ENCODE data around the gene MGST3. TPM values are rescaled to one million over a fixed set of nuclear protein-coding genes. Genes with fewer than 3 reads are reported as not detected.

MGST3 gene
- total RNA-seq, 2 donors from 2014 or later = 113 to 147 TPM

GRCh38 chr1:165612062-165612461 is 19.0 kb upstream of the MGST3 start:
- no peak for TF ChIP-seq CTCF (conservative IDR thresholded peaks at IDR 0.05)
- H3K9me3 Mint-ChIP-seq = no peaks in the 10 kb centered on the region
- H3K27ac ChIP-seq (ENCODE audit: low read depth, low read length) = no peak overlapping the region
- no peaks in the 10 kb centered on the region for H3K36me3 ChIP-seq (ENCODE audit: control insufficient read depth, insufficient read depth, low read length)
- no peak overlapping the region for H3K4me3 Mint-ChIP-seq
- H3K9me3 ChIP-seq (ENCODE audit: control insufficient read depth, low read length) = peaks cover 4% of the 10 kb centered on the region
- H3K4me1 ChIP-seq (ENCODE audit: control insufficient read depth, insufficient read depth, low read length) = no peaks in the 10 kb centered on the region
- 90 to 100% methylated on average over 1 to 3 of the region's 3 CpGs for WGBS, 2 experiments (ENCODE audit: insufficient coverage in 1 of 2, insufficient read length in 1 of 2)
- no peaks in the 10 kb centered on the region for H3K36me3 Mint-ChIP-seq (ENCODE audit: low read depth)
- H3K27me3 ChIP-seq (ENCODE audit: control insufficient read depth, insufficient read depth, low read length, poor library complexity, severe bottlenecking) = no peaks in the 10 kb centered on the region
- no peaks in the 10 kb centered on the region for H3K4me1 Mint-ChIP-seq
- H3K27ac Mint-ChIP-seq = no peak overlapping the region
- no peak overlapping the region for H3K4me3 ChIP-seq (ENCODE audit: low read length)
- H3K9ac ChIP-seq (ENCODE audit: extremely low read depth, low read length, poor library complexity, severe bottlenecking) = no peak overlapping the region
- no peaks in the 10 kb centered on the region for H3K27me3 Mint-ChIP-seq (ENCODE audit: insufficient read depth)
- no peak for DNase-seq

GRCh38 chr1:165616054-165616612 is 14.9 kb upstream of the MGST3 start:
- Histone ChIP-seq H3K9ac (ENCODE audit: extremely low read depth, low read length, poor library complexity, severe bottlenecking) (no peak overlapping the region), H3K27me3 (ENCODE audit: control insufficient read depth, insufficient read depth, low read length, poor library complexity, severe bottlenecking) (no peaks in the 10 kb centered on the region), H3K9me3 (ENCODE audit: control insufficient read depth, low read length) (peaks cover 4% of the 10 kb centered on the region), H3K4me1 (ENCODE audit: control insufficient read depth, insufficient read depth, low read length) (no peaks in the 10 kb centered on the region), H3K27ac (ENCODE audit: low read depth, low read length) (no peak overlapping the region), H3K36me3 (ENCODE audit: control insufficient read depth, insufficient read depth, low read length) (no peaks in the 10 kb centered on the region), H3K4me3 (ENCODE audit: low read length) (no peak overlapping the region)
- DNase-seq = no peak
- no peaks in the 10 kb centered on the region for H3K4me1 Mint-ChIP-seq
- 73 to 76% methylated on average over 1 of the region's 1 CpG for WGBS, 2 experiments (ENCODE audit: insufficient coverage in 1 of 2, insufficient read length in 1 of 2)
- no peak for TF ChIP-seq CTCF (conservative IDR thresholded peaks at IDR 0.05)
- H3K9me3 Mint-ChIP-seq = no peaks in the 10 kb centered on the region
- H3K4me3 Mint-ChIP-seq = no peak overlapping the region
- H3K27ac Mint-ChIP-seq = no peak overlapping the region
- no peaks in the 10 kb centered on the region for H3K36me3 Mint-ChIP-seq (ENCODE audit: low read depth)
- peaks cover 5% of the 10 kb centered on the region for H3K27me3 Mint-ChIP-seq (ENCODE audit: insufficient read depth)

- H3K9me3 Mint-ChIP-seq = no peaks in the 10 kb centered on the region
- H3K4me3 Mint-ChIP-seq = no peak overlapping the region
- TF ChIP-seq CTCF (conservative IDR thresholded peaks at IDR 0.05) = no peak
- 92 to 93% methylated on average over 3 to 8 of the region's 8 CpGs for WGBS, 2 experiments (ENCODE audit: insufficient coverage in 1 of 2, insufficient read length in 1 of 2)
- no peaks in the 10 kb centered on the region for H3K4me1 Mint-ChIP-seq
- Histone ChIP-seq H3K27ac (ENCODE audit: low read depth, low read length) (no peak overlapping the region), H3K36me3 (ENCODE audit: control insufficient read depth, insufficient read depth, low read length) (no peaks in the 10 kb centered on the region), H3K27me3 (ENCODE audit: control insufficient read depth, insufficient read depth, low read length, poor library complexity, severe bottlenecking) (no peaks in the 10 kb centered on the region), H3K9me3 (ENCODE audit: control insufficient read depth, low read length) (peaks cover 4% of the 10 kb centered on the region), H3K9ac (ENCODE audit: extremely low read depth, low read length, poor library complexity, severe bottlenecking) (no peak overlapping the region), H3K4me3 (ENCODE audit: low read length) (no peak overlapping the region), H3K4me1 (ENCODE audit: control insufficient read depth, insufficient read depth, low read length) (no peaks in the 10 kb centered on the region)
- H3K27me3 Mint-ChIP-seq (ENCODE audit: insufficient read depth) = peaks cover 5% of the 10 kb centered on the region
- no peak overlapping the region for H3K27ac Mint-ChIP-seq
- peak; percentile 53 for DNase-seq
- H3K36me3 Mint-ChIP-seq (ENCODE audit: low read depth) = no peaks in the 10 kb centered on the region
These were observed 14.0 kb upstream of the MGST3 start for GRCh38 chr1:165616987-165617546.
